Loucy (cell line): ENCODE results near the gene LDB3.

Source experiments
- EZH2phosphoT487 ChIP-seq: fragments of 200-600 bp; IDR thresholded peaks from 2 replicates; pipeline ENCODE4 v1.6.1; 2018; ENCODE audit warnings: antibody characterized with exemption, mild to moderate bottlenecking, moderate library complexity, borderline replicate concordance
- TF ChIP-seq, protein P1 (sequence below): fragments of 200-600 bp; sonication (generic); conservative IDR thresholded peaks from 2 replicates; pipeline ENCODE4 v1.5.1; 2014; ENCODE audit warnings: mild to moderate bottlenecking, antibody characterized with exemption, low read length

DNA sequence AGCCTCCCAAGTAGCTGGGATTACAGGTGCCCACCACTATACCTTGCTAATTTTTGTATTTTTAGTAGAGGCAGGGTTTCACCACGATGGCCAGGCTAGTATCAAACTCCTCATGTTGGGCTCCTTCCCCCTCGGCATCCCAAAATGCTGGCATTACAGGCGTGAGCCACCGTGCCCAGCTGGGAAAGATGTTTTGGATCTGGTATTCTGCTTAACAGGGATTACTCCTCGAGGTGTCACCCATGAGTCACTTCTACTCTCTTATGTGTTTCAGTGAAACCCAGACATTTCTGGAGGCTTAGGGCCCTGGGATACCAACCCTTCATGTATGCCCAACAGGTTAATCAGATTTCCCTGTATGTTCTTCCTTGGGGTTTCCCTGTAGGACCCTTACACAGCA, 25.8 kb upstream of the LDB3 start:
- TF ChIP-seq, protein P1, sequence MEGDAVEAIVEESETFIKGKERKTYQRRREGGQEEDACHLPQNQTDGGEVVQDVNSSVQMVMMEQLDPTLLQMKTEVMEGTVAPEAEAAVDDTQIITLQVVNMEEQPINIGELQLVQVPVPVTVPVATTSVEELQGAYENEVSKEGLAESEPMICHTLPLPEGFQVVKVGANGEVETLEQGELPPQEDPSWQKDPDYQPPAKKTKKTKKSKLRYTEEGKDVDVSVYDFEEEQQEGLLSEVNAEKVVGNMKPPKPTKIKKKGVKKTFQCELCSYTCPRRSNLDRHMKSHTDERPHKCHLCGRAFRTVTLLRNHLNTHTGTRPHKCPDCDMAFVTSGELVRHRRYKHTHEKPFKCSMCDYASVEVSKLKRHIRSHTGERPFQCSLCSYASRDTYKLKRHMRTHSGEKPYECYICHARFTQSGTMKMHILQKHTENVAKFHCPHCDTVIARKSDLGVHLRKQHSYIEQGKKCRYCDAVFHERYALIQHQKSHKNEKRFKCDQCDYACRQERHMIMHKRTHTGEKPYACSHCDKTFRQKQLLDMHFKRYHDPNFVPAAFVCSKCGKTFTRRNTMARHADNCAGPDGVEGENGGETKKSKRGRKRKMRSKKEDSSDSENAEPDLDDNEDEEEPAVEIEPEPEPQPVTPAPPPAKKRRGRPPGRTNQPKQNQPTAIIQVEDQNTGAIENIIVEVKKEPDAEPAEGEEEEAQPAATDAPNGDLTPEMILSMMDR = no peak
- no peak for TF ChIP-seq EZH2phosphoT487
